ENCODE results near the gene FLRT2.

Gene FLRT2

DNA sequence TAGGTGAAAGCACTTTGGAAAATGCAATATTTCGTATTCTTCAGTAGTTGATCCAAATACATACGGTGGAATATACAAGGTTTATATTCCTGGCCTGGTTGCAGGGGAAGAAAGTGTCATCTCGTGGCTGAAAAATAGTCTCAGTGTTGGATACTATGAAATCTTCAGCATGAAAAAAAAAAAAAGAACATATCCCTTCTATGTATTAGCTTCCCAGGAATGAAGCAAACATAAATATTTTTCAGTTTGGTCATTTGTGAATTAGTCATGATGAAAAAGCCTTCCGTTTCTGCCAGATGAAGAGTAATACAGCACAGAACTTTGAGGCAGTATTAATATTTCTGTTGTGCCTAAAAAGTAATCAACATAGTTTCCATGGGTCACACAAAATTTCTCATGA lies 36.7 kb downstream of the FLRT2 start:
- peak; percentile 89 for DNase-seq

DNA sequence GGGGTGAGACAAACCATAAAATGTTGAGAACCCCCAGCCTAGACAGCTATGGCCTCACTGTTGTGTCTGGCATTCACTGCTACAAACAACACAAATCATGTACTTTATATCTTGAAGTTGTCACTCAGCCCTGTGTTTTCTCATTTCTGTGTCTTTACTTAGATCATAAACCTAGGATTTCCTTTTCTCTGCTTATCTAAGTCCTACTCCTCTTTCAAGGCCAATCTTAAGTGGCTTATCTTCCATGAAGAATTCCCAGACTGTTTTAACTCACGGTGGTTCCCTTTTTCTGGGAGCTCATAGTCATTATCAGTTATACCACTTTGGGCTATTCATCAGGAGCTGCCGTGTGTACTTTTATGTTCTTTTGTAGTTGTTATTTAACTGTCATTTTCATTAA lies 42.1 kb downstream of the FLRT2 start:
- DNase-seq = no peak

DNA sequence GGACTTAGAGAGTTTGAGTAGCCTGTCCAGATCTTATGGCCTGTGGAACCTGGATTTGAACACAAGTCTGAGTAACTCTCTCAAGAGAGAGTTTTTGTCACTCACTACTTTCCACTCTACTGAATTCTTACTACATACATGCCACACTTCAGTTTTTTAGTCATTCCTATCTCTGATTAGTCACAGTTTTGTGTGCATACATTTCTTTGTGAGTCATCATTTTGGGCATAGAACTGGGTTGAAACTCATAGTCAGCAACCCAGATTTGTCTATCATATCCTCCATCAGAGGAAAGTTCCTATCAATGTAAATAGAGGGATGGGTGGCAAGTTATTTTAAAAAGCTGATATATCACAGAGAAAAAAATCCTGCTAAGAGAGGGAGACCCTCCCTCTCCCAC lies 42.9 kb downstream of the FLRT2 start:
- DNase-seq = peak; percentile 90

GRCh38 chr14:85573406-85573805 lies 43.5 kb downstream of the FLRT2 start:
- peak; percentile 34 for DNase-seq

GRCh38 chr14:85574853-85575616 lies 45.1 kb downstream of the FLRT2 start:
- DNase-seq = no peak

- DNase-seq = no peak
These were observed 45.6 kb downstream of the FLRT2 start for GRCh38 chr14:85575617-85575898.

GRCh38 chr14:85576218-85576617 lies 46.3 kb downstream of the FLRT2 start:
- DNase-seq = peak; percentile 52

DNA sequence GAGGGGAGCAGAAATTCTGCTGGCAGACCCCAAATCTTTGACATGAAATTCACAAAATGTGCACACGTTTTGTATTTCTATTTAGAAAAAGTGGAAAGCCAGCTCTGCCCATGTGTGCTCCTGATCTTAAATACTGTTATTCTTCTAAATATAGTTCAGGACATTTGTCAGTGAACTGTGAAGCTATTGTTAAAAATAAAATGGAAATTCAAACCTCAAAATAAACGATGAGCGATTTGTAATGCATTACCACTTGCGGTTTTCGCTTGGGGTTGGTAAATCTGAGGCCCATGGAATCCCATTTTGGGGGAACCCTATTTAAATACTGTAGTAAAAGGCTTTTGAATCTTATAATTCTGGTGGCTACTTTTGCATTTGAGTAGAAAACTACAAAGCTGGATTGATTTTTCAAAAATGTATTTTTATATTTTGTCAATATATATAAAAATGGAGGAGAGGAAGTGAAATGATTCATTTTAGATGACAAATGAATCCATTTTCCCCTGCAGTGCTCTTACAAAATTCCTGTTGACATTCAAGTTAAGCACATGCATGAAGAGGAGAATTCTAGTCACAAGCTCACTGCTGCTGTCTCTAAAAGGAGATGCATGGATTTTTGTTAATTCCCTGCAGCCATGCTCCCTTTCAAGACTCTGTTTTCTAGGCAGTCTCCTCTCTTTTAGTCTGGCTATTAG lies 47.1 kb downstream of the FLRT2 start:
- peak; percentile 35 for DNase-seq

DNA sequence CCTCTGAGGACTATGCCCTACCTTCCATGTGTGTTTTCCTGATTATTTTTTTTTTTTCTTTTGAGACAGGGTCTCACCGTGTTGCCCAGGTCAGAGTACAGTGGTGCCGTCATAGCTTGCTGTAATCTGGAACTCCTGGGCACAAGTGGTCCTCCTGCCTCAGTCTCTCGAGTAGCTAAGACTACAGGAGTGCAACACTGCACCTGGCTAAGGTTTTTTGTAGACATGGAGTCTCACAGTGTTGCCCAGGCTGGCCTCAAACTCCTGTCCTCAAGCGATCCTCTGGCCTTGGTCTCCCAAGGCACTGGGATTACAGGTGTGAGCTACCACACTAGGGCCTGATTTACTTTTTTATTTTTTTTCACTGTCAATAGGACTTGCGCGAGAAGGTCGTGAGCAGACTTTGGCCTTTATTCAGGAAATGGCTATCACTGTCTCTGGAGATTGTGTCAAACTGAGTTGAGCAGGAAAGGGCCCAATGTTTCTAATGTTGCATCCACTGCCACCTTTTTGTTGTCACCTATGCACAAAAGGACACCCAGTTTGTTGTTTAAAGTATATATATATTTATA lies 47.7 kb downstream of the FLRT2 start:
- no peak for DNase-seq

DNA sequence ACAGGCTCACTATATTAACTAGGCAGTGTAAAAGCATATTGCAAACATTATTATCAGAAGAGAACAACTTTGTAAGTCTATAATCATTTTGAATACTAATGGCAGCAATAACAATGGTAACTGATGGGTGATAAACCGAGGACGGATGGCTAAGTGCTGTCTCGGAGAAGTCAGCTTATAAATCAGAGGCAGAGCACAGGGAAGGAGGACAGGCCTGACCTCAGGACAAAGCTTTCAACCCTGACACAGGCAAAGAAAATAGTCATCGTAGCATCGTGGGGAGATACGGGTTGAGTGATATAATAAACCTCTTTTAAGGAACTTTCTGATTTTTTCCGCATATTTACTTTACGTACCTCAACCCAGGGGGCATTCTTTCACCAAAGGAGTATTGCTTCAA lies 48.4 kb downstream of the FLRT2 start:
- no peak for DNase-seq

- no peak for DNase-seq
These were observed 49.0 kb downstream of the FLRT2 start for GRCh38 chr14:85578930-85579329.

DNA sequence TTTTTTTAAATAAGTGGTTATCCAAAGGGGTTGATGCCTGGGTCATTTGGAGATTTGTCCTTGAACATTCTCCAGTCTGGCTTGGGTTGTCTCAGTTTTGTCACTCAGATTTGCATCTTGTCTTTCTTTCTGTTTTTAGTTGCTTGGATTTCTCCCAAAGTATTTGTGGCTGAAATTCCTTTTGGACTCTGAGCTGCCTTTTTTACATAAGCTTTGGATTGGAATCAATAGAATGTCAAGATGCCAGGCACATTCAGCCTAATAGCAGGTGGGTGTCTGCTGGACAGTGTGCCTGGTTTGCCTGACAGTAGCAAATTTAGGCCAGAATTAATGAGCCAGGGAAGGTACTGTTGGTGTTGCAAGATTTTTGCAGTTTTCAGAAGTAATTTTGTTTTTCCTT lies 50.0 kb downstream of the FLRT2 start:
- DNase-seq = peak; percentile 46

DNA sequence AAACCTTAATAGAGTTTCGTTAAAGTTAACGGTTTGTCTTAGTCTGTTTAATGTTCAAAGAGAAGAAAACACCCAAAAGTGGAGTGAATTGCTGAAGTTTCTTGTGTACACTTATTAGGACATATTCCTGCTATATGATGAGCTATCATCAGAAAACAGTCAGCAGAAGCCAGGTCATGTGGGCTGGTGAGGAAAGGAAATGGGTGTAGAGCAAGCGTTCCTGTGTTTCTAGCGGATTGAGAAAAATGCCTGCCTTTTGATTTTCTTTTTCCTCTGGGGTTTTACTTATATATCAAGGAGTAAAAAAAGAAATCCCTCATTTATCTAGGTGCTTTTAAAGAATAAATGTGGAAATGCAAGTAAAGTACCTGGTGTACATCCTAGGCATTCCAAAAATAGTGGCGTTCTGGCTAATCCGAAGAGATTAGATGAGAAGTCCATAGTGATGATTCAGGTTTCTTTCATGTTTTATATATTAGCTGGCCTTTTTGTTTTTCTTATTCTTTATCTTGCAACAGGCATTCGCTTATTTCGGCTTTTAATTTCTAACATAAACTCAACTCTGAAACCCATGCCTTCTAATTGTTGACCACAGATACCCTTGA lies 50.7 kb downstream of the FLRT2 start:
- DNase-seq = peak; percentile 22

GRCh38 chr14:85581691-85582090 lies 51.7 kb downstream of the FLRT2 start:
- no peak for DNase-seq

- no peak for DNase-seq
These were observed 53.4 kb downstream of the FLRT2 start for GRCh38 chr14:85583380-85583779.

- no peak for DNase-seq
These were observed 54.5 kb downstream of the FLRT2 start for GRCh38 chr14:85584481-85584880.

- DNase-seq = peak; percentile 50
These were observed 57.3 kb downstream of the FLRT2 start for GRCh38 chr14:85587151-85587711.

DNA sequence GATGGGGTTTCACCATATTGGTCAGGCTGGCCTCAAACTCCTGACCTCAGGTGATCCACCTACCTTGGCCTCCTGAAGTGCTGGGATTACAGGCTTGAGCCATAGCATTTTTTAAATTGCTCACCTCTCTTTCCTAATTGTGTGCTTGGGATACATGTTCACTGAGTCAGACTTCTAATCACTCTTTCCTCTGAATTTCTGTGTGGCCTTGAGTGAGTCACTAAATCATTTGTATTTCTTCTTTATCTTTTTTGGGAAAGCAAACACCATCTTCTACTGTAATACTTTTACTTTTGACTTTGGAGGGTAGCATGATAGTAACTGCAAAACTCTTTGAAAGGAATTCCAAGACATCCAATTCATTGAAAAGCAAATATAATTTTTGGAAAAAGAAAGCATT lies 60.8 kb downstream of the FLRT2 start:
- peak; percentile 62 for DNase-seq

DNA sequence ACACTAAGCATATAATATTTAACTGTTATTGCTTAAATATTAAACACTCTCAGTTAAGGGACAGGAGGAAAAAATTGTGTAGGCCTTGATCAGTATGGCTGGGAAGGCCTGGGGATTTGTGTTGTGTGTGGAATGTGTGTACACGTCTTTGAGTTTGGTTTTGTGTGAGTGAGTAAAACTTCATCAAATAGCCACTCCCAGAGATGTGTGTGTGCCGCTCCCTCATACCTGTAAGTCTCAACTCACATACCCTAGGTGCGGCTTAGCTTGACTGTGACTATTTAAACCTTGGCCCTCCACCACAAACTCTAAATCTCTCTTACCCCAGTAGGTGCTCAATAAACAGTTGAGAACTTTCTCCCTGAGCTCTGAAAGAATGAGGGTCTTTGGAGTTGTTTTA lies 64.3 kb downstream of the FLRT2 start:
- DNase-seq = no peak

GRCh38 chr14:85595981-85596380 lies 66.0 kb downstream of the FLRT2 start:
- no peak for DNase-seq

DNA sequence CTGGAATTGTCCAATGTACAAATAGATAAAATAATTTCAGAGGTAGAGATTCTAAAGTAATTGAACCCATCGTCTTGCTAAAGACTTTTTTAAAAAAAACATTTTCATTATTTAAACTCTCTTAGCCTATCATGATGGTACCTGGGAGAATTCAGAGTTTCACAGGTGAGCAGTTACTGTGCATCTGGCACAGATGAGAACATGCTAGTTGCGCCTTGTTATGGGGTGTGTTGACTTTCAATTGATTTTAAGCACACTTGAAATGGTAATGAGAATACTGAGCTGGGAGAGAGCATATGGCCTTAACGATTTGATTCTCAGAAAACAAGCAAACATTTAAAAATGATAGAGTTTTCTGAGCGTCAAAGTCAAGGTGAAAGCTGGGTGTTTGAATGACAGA lies 66.6 kb downstream of the FLRT2 start:
- DNase-seq = no peak

- DNase-seq = peak; percentile 33
These were observed 67.8 kb downstream of the FLRT2 start for GRCh38 chr14:85597701-85598100.

GRCh38 chr14:85599939-85600338 lies 70.0 kb downstream of the FLRT2 start:
- peak; percentile 26 for DNase-seq

DNA sequence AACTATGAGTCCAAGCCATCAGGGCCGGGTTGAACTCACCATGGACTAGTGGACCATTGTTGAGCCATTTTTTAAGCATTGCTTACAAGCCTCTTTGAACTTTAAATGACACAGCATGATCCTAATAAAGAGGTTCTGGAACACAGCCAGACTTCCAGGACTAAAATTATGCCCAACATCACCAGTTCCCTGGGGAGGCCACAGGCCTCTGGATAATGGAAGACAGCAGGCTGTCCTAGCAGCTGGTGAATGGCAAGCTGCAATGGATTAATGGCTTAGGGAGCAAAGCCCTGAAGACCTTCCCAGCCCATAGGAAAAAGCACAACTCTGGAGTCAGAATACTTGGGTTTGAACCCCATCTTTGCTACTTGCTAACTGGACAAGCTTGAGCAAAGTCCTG lies 71.3 kb downstream of the FLRT2 start:
- no peak for DNase-seq

Data from fibroblast of skin of right biceps (primary cell).